Neural cell (in vitro differentiated cells): ENCODE measurements around the gene RAPGEF2.

Experiments used
- CTCF ChIP-seq: fragments of 450-650 bp; IDR thresholded peaks from 2 replicates; pipeline ENCODE4 v1.5.1; 2014; ENCODE audit warnings: antibody characterized with exemption, mild to moderate bottlenecking, moderate library complexity; ENCODE audit not compliant: poor library complexity, severe bottlenecking
- SMC3 ChIP-seq: fragments of 450-650 bp; conservative IDR thresholded peaks from 2 replicates; pipeline ENCODE4 v1.6.1; 2014; ENCODE audit warnings: antibody characterized with exemption, mild to moderate bottlenecking, moderate library complexity; ENCODE audit not compliant: poor library complexity

GRCh38 chr4:159334461-159334860, 231.6 kb downstream of the RAPGEF2 start:
- TF ChIP-seq CTCF (no peak), SMC3 (no peak)
